Vagina (tissue), 2 donors: ENCODE results near the gene ITPKA.

ENCODE experiments used
- POLR2A ChIP-seq, 2 donors: fragments of 450-650 bp; IDR thresholded peaks; one replicate each; pipeline ENCODE4 v1.6.1; 2017; ENCODE audit warnings: antibody characterized with exemption in 2 of 2, mild to moderate bottlenecking in 2 of 2, moderate library complexity in 2 of 2
- TF ChIP-seq, protein P1 (sequence below), 3 experiments: fragments of 450-650 bp in 2 of 3; fragments of 200-600 bp in 1 of 3; sonication (generic) in 1 of 3; IDR thresholded peaks; one replicate each; pipeline ENCODE4 v1.5.1; 2017 to 2019; ENCODE audit warnings: antibody characterized with exemption in 3 of 3, mild to moderate bottlenecking in 2 of 3, moderate library complexity in 2 of 3

DNA sequence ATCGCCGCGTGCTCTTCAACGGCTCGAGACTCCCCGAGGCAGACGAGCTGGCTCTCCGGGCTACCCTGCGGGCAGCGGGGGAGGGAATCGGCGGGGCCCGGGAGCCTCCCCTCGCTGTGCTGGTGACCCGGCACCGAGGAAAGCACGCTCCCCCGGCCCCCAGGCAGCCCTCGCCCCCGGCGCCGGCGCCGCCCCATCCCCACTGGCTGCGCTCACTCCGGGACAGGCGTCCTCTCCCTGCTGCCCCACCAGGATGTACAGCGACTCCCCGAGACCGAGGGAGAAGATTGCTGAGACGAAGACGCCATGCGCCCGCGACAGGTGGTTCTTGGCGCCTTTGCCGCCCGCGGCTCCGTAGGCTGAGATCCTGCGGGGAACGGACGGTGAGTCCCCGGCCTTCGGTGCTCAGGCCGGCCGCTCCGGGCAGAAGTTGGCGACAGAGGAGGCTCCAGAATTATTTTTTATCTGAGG lies 18.3 kb downstream of the ITPKA start:
- TF ChIP-seq, protein P1, sequence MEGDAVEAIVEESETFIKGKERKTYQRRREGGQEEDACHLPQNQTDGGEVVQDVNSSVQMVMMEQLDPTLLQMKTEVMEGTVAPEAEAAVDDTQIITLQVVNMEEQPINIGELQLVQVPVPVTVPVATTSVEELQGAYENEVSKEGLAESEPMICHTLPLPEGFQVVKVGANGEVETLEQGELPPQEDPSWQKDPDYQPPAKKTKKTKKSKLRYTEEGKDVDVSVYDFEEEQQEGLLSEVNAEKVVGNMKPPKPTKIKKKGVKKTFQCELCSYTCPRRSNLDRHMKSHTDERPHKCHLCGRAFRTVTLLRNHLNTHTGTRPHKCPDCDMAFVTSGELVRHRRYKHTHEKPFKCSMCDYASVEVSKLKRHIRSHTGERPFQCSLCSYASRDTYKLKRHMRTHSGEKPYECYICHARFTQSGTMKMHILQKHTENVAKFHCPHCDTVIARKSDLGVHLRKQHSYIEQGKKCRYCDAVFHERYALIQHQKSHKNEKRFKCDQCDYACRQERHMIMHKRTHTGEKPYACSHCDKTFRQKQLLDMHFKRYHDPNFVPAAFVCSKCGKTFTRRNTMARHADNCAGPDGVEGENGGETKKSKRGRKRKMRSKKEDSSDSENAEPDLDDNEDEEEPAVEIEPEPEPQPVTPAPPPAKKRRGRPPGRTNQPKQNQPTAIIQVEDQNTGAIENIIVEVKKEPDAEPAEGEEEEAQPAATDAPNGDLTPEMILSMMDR (IDR thresholded peaks at IDR 0.05) = no peak
- no peak for TF ChIP-seq POLR2A (IDR thresholded peaks at IDR 0.05)
